Embryonic facial prominence (tissue), 1 donor: ENCODE measurements around the gene LBP.
"Not testable (repeated sequence)": the region's sequence is repeated elsewhere in the genome, so short reads cannot be mapped to it uniquely, and the experiment has no call there.

Source experiments
- DNase-seq: peaks from one replicate; pipeline ENCODE4 v3.0.0-alpha.2; 2016; ENCODE audit errors: extremely low spot score

Gene LBP

GRCh38 chr20:38349856-38350255 is 3.6 kb downstream of the LBP start:
- DNase-seq: no peak

DNA sequence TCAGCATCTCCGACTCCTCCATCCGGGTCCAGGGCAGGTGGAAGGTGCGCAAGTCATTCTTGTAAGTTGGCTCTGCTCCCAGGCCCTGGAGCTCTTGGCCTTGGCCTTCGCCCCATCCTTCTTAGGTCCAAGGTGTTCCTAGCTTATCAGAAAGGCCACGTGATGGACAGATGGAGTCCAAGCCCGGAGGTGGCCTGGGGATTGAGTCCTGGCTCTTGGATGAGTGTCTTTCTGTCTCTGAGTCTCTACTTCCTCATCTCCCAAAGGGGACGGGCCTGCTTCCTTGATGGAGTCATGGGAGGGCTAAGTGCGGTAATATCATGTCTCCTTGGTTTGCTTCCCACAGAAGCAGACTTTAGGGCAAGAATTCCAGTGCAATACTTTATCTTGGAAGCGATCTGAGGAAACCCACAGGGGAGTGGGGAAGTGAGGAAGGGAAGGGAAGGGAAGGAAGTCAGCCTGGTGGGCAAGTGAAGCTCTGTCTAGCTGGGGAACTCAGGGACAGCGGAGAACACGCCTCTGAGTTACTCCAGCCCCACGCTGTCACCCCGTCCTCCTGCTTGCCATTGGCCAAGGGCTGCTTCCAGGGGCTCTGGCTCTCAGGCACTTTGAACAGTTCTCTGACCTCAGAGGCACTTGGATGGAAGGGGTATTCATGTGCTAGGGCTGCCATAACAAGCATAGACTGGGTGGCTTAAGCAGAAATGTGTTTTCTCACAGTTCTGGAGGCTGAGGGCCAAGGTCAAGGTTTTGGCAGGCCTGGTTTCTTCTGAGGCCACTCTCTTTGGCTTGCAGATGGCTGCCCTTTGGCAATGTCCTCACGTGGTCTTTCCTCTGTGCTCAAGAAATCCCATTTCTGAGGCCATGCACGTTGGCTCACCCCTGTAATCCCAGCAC is 4.8 kb downstream of the LBP start:
- no peak for DNase-seq

- no peak for DNase-seq
Observed at GRCh38 chr20:38353316-38353715, 7.0 kb downstream of the LBP start.

- DNase-seq: no peak
Observed at GRCh38 chr20:38354227-38354626, 7.9 kb downstream of the LBP start.

DNA sequence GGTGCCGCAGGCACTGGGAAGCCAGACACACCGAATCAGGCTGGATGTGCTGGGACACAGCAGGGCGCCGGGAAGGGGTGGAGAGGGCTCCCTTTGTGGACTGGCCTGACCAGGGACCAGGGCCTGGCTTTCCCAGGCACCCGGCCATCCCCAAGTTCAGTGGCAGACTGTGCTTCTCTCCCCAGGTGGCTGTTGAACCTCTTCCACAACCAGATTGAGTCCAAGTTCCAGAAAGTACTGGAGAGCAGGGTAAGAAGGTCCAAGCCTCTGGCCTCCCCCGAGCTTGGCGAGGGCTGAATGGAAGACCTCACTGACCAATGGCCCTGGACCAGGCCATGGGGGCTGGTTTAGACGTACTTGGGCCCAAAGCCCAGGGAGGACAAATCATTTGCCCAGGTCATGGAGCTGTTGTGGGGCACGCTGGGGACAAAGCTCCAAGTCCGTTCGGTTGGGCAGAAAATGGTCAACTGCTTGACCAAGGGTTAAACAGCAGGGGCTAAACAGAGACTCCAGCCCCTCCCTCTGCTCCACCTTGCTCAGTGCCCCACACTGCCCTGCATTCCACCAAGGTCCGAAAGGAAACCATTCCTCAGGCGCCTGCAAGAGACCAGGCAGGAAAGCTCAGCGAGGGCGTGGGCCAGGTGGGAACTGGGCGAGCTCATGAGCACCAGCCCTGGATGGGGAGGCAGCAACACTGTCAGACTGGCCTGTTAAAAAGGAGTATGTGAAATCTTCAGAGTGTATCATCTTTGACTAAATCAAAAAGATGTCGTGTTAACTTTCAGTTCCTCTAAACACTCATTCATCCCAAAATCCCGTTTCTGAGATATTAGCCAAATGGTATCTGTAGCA is 9.1 kb downstream of the LBP start:
- no peak for DNase-seq

GRCh38 chr20:38357653-38358207 is 11.4 kb downstream of the LBP start:
- DNase-seq: no peak

GRCh38 chr20:38358556-38358955 is 12.3 kb downstream of the LBP start:
- no peak for DNase-seq

GRCh38 chr20:38363004-38363747 is 16.9 kb downstream of the LBP start:
- no peak for DNase-seq

DNA sequence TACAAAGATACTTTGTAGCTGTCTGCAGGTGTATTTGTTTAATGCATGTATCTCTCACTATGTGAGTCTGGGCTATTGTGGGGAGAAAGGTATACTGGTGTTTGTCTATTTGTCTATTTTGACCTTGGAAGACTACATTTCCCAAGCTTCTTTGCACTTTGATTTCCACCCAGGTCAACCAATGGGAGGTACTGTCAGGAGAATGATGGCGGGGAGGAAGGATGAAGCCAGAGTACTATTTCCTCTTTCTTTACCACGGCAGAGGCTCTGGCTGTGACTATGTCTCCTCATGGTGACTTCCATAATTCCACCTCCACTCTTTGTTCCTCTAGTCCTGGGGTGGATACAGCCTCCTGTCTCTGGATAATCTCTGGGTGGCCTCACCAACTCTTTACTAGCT is 23.1 kb downstream of the LBP start:
- no peak for DNase-seq

GRCh38 chr20:38372806-38373205 is 26.5 kb downstream of the LBP start:
- DNase-seq: no peak

DNA sequence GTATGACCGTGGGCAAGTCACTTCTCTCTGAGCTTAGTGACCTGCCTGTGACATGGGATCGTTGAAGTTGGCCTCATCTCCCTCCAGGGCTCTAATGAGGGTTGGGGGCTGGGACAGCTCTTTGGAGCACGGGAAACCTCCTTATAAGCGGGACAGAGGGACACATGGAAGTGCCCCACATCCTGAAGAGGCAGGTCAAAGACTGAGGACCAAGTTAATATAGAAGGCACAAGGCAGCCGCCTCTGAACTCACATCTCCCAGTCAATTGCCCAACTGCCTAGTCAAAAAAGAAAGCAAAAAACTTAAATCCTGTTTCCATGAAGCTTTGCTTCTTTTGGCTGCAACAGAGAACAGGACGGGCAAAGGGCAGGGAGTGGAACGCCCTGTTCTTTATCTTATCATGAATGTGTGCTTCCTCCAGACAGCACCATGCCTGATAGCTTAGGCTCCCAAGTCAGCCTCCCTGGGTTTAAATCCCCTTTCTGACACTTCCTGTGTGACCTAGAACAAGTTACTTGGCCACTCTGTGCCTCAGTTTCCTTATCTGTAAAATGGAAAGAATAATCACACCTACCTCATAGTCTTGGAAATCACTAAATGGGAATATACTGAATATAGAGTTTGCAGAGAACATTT is 27.1 kb downstream of the LBP start:
- DNase-seq: no peak

DNA sequence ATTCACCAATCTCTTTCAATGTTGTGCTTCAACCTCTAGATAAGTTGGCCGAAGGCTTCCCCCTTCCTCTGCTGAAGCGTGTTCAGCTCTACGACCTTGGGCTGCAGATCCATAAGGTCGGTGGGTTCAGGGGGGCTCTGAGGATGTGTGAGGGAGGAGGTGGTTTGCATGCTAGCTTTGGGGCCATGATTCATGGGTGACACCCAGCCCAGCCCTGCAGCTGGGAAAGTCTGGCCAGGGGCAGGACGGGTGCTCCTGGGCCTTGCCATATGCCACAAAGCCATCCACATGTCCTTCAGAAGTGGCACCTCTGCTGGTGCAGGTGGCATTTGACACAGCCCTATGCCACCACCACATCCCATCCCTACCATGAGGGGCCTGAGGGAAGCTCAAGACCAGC is 27.6 kb downstream of the LBP start:
- DNase-seq: no peak

GRCh38 chr20:38377039-38377685 is 30.9 kb downstream of the LBP start:
- DNase-seq: no peak

DNA sequence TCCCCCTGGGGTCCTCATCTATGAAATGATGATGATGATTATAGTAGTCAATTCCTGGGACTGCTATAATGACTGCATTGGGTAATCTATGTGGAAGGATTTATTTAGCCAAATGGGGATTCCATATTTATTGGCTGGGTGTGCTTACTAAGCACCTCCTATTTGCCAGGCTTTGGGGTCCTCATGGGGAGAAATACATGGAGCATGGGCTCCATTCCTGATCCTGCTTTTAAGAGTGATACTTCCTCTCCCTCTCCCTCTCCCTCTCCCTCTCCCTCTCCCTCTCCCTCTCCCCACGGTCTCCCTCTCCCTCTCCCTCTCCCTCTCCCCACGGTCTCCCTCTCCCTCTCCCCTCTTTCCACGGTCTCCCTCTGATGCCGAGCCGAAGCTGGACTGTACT is 31.6 kb downstream of the LBP start:
- not testable (repeated sequence) for DNase-seq

DNA sequence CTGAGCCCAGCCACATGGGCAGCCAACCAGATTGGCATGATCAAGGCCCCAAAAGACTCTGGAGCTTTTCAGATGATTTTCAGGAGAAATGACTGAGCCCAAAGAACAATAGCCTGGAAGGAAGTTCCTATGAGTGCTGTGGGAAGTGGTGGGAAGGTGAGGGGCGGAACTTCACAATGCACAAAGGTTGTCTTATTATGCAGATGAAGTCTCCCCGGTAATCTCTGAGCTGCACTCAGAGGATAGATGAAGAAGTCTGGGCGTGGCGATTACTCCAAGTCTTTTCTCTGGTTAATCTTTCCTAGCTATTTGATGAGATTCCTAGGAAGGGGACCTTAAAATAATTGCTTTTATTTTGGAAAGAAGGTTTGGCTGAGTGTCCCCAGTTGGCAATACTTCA is 36.9 kb downstream of the LBP start:
- no peak for DNase-seq

DNA sequence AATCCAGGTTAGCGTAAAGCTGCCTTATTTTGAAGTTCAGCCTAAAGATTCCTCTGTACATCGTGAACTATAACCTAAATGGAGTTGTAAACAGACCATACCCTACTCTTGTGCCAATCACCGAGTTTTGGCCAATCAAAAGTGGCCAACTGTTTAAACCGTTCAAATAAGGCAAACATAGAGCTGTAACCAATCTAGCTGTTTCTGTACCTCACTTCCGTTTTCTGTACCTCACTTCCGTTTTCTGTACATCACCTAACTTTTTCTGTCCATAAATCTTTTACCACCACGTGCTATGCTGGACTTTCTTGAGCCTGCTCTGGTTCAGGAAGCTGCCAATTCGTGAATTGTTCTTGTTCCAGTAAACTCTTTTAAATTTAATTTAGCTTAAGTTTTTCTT is 39.7 kb downstream of the LBP start:
- no peak for DNase-seq

GRCh38 chr20:38386851-38387250 is 40.6 kb downstream of the LBP start:
- no peak for DNase-seq

DNA sequence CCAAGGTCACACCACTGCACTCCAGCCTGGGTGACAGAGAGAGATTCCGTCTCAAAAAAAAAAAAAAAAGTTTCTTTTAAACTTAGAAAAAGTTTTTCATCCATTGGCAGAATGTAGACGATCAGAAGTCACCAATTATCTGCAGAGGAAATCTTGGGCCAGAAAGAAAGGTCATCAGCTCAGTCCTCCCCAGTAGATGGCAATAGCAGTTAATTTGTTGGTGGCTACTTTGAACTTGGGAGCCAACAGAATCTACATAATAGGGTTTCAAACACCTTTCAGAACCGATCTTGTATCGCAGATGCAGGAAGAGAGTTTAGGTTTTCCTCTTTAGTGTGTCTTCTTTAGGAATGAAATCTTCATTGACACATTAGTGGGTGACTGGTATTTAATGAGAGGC is 41.7 kb downstream of the LBP start:
- no peak for DNase-seq

- no peak for DNase-seq
Observed at GRCh38 chr20:38392356-38392755, 46.1 kb downstream of the LBP start.

DNA sequence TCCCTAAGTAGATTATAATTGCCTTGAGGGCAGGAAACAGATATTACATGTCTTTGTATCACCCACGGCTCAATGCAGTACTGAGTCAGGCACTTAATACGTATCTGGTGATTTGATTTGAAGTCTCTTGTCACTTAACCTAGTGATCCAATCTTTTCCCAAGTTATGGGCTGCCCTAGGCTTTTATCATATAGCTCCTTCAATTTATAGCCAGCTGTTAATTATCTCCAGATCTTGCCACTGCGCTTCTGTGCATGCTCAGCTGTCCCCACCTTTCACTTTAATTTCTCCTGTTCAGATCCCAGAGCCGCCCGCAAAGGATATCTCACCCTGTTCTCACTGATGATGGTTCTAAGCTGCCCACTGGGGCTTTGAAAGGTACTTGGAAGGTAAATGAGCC is 47.0 kb downstream of the LBP start:
- no peak for DNase-seq

GRCh38 chr20:38395165-38395564 is 48.9 kb downstream of the LBP start:
- no peak for DNase-seq
